ENCODE measurements around the gene ACYP2.

The ACYP2 gene

DNA sequence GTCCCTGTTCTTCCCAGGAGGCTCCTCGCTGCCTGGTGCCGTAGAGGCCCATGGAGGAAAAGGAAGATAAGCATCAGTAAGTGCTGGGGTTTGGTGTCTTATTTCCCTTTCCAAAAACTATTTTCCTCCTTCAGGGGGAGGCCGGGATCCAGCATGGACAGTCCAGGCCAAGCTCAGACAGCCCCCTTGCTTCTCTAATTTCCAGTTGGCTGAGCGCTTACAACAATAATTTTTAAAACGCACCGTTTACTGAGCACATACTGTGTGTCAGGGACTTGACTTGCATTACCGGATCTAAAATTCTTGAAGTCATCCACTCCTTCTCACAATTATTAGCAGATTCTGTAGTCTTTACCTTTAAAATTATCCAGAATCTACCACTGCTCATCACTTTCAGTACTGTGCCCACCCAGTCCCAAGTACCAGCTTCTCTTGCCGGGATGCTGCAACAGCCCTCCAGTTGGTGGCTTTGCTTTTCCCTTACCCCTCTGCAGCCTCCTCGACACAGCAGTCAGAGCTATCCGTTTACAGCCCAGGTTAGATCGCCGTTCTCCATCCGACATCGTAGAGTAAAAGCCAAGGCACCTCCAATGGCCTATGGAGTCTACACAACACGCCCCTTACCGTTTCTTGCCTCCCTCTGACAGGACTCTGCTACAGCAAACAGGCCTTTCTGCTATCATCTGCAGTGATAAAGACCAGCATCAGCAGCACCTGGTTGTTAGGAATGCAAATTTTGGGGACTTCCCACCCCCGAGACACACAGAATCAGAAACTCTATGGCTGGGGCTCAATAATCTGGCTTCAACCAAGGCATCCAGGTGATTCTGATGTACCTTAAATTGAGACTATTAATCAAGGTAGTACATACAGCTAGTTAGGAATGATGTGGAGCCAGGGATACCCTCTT lies 215.8 kb downstream of the ACYP2 start:
- no peak for FAIRE-seq

DNA sequence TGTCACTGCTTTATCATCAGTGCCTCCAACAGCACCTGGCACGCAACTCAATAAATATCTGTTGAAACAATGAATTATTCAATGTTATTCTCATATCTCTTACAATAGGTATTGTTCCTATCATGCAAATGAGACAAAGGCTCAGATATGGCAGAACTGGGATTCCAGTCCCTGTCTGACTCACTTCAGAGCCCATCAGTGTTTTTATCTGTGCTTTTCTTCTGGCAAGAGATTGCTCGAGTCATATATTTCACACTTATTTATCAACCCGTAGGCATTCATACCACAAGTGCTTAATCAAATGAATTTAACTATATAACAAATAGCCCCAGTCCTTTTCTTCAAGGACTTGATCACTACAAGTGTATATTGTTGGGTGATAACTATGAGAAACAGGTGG lies 217.0 kb downstream of the ACYP2 start:
- no peak for FAIRE-seq

DNA sequence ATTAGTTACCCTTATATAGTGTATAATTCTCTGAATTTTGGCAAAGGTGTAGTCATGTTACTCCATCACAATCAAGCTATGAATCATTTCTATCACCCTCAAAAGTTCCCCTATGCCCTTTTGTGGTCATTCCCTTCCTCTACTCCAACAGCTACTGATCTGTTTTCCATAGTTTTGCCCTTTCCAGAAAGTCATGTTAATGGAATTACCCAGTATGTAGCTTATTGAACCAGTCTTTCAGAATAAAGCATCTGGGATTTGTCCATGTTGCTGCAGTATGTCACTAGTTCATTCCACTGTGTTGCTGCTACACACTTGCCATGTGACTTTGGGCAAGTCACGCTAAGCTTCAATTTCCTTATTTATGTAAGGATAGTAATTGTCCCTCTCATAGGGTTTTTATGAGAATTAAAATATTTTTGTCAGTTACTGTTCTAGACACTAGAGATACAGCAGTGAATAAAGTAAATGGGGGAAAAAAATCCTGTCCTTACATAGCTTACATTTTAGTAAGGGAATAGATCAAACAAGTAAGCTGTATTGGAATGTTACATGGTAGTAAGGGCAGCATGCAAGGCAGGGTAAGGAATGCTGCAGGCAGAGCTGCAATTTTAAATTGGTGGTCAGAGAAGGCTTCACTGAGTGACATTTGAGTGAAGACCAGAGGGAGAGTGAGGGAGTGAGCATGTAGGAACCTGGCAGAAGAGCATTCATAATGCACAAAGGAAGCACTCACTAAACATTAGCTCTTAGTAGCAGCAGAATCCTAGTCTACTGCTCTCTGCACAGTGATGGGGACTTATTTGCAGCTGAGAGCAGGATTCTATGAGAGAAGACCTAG lies 220.9 kb downstream of the ACYP2 start:
- FAIRE-seq = no peak

DNA sequence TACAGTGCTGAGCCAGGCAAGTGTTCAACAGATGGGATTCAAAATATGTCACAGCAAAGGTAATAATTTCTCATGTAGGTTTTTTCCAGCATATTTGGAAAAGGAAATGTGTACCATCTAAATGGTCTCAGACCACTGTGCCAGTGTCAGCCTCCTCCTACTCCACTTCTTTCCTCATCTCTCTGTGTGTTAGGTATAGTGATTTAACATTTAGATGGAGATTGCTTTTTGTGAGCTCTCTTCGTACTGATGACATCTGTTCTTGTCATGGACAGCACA lies 221.5 kb downstream of the ACYP2 start:
- FAIRE-seq = no peak

DNA sequence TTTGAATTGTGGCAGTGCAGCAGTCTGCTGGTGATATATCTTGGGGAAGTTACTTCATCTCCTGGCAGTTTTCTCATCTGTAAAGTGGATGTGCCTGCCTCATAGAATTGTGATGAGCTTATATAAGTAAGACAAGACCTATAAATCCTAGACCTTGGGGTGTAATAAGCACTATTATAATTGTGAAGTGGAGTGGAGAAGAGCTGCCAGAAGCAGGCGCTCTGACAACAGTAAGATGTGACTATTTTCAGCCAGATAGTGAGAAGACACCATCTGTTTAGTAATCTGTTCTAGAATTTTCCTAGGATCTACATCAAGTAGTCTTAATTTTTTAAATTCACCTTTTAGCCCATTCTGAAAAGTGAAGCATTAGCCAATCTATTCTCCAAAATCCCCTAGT lies 226.2 kb downstream of the ACYP2 start:
- no peak for FAIRE-seq

DNA sequence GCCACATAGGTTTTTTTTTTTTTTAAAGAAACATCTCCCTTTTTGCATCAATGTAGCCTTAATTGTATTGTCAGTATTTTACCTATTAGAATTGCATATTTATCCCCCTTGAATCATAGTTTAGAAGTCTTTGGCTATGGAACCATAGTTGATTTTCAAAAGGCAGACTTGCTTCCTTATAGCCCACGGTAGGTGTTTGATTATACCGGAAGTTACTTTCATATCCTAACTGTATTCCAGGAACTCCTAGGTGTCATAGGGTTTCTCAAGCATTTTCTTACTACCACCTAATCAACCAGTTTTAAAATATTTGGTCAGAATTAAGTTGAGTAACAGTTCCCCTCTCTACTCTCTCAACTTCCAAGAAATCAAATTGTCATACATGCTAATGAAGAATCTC lies 227.2 kb downstream of the ACYP2 start:
- FAIRE-seq = no peak

DNA sequence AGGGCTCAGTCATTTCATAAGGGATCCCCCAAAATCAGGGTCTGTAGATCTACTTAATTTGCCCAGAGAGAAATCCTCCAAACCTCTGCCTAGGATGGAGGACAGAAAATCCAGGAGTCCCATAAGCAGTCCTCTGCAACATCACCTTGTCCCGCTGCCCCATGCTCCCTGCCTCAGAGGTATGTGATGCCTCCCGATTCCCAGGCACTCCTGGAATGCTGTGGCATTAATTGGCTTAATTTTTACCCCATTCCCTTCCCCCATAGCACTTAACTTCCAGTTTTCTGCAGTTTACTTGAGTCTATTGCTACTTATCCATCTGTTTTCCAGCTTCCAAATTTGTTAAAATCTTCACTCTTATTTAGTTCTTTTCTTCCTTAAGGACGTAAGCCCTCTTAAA lies 232.2 kb downstream of the ACYP2 start:
- no peak for FAIRE-seq

DNA sequence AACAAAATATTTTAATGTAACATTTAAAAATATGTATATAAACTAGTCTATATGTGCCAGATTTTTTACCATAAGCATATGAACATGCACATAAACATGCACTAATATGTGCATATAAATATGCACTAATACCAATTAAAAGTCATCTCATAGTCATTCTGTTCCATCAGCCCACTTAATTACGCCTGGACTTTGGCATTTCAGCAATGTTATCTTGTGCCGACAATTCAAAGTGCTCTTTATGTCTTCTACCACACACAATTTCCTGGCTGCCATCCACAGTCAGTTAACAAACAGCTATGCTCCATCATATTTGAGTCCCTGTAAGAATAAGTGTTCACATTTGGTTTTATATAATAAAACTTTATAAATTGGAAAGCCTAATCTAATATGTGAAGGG lies 233.2 kb downstream of the ACYP2 start:
- FAIRE-seq = no peak

DNA sequence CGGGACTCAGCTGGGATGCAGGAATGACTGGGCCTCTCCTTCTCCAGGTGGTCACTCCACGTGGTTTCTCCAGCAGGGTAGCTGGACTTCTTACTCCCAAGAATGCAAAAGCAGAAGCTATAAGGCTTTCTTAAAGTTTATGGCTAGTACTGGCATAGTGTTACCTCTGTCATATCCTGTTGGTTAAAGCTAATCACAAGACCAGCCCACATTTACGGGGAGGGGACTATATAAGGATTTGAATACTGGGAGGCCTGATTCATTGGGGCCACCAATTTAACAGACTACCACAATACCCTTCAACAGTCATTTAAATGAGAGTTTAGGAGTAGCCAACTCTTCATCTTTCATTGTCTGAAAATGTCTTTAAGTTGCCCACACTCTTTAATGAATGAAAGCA lies 235.0 kb downstream of the ACYP2 start:
- FAIRE-seq = no peak

DNA sequence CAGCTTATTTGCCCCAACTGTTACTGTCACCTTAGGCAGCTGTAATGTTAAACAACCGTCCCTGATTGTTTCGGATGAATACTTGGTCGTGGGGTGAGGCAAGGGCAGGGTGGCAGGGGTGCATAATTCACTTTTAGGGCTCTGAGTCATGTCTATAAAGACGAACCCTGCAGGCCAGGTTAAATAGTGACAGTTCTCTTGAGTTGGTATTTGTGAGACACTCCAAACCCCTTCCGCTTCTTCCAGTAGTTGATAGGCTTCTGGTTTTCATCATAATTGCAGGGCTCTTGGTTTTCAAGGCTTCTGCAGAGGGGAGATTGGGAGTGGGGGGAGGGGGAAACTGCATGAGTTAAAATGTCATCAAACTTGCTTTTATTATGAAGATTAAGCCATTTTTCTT lies 237.8 kb downstream of the ACYP2 start:
- no peak for FAIRE-seq
